Gastrocnemius medialis (tissue), 4 donors: Measurements from ENCODE around the gene DAAM1. TPM values are rescaled to one million over a fixed set of nuclear protein-coding genes. Genes with fewer than 3 reads are reported as not detected.

Source experiments
- ATAC-seq, 2 donors: fragments of 150-250 bp; one replicate each; pipeline ENCODE4 v1.9.1; 2016
- DNase-seq, 2 donors: peaks; one replicate each; pipeline ENCODE4 v3.0.0-alpha.2; 2019
- H3K27ac ChIP-seq, 4 donors: fragments of 200-600 bp; sonication (generic); 1 replicate in 1 of 4; 2 replicates in 3 of 4; pipeline ENCODE4 v1.5.1; 2016 to 2018; ENCODE audit warnings: mild to moderate bottlenecking in 2 of 4, moderate library complexity in 1 of 4
- H3K27me3 ChIP-seq, 3 donors: fragments of 200-600 bp; sonication (generic) in 2 of 3; 1 replicate in 1 of 3; 2 replicates in 2 of 3; pipeline versions ENCODE4 v1.5.1 to v1.6.0; 2016 to 2019; ENCODE audit warnings: mild to moderate bottlenecking in 1 of 3, moderate library complexity in 1 of 3
- H3K36me3 ChIP-seq, 2 donors: fragments of 200-600 bp; sonication (generic) in 1 of 2; one replicate each; pipeline ENCODE4 v1.5.1; 2017 to 2018
- H3K4me1 ChIP-seq, 2 donors: fragments of 200-600 bp; sonication (generic) in 1 of 2; one replicate each; pipeline ENCODE4 v1.5.1; 2016 to 2017; ENCODE audit warnings: mild to moderate bottlenecking in 2 of 2
- H3K4me3 ChIP-seq, 4 donors: fragments of 200-600 bp; sonication (generic) in 3 of 4; 1 replicate in 1 of 4; 2 replicates in 3 of 4; pipeline ENCODE4 v1.5.1; 2016 to 2019; ENCODE audit warnings: mild to moderate bottlenecking in 2 of 4
- H3K9me3 ChIP-seq, 3 donors: fragments of 200-600 bp; sonication (generic) in 2 of 3; 1 replicate in 1 of 3; 2 replicates in 2 of 3; pipeline ENCODE4 v1.5.1; 2016 to 2019
- POLR2A ChIP-seq, 2 donors: fragments of 450-650 bp; IDR thresholded peaks; one replicate each; pipeline ENCODE4 v1.6.1; 2017; ENCODE audit warnings: antibody characterized with exemption in 2 of 2, mild to moderate bottlenecking in 2 of 2, moderate library complexity in 2 of 2
- in situ Hi-C, 4 donors: fragments of 200-750 bp; cut with MboI; loops; one replicate each; pipeline versions ENCODE4 v1.15.0 to v1.8.0; 2017; ENCODE audit warnings: low sequenced_read_pairs in 4 of 4
- intact Hi-C: fragments of 100-400 bp; cut with DNase I; formaldehyde crosslinking; loops from one replicate; pipeline ENCODE4 v1.15.1; 2023; ENCODE audit warnings: low total_unique reads
- total RNA-seq, 4 donors: library from RNA; depleted of rRNA; stranded (reverse); fragments of >200 nt; gene quantifications; one replicate each; pipeline versions ENCODE4 v1.1.0 to v1.2.3, GENCODE V29; 2016
- TF ChIP-seq, protein P1 (sequence below), 5 experiments: fragments of 450-650 bp in 3 of 5; fragments of 200-600 bp in 2 of 5; sonication (generic) in 2 of 5; IDR thresholded peaks in 4 of 5; conservative IDR thresholded peaks in 1 of 5; 1 replicate in 4 of 5; 2 replicates in 1 of 5; pipeline ENCODE4 v1.5.1; 2016 to 2019; ENCODE audit warnings: antibody characterized with exemption in 5 of 5, mild to moderate bottlenecking in 3 of 5, moderate library complexity in 3 of 5

DAAM1 gene
- total RNA-seq, 4 donors from 2014 or later: 4.4 to 13.9 (median 6.4) TPM

DNA sequence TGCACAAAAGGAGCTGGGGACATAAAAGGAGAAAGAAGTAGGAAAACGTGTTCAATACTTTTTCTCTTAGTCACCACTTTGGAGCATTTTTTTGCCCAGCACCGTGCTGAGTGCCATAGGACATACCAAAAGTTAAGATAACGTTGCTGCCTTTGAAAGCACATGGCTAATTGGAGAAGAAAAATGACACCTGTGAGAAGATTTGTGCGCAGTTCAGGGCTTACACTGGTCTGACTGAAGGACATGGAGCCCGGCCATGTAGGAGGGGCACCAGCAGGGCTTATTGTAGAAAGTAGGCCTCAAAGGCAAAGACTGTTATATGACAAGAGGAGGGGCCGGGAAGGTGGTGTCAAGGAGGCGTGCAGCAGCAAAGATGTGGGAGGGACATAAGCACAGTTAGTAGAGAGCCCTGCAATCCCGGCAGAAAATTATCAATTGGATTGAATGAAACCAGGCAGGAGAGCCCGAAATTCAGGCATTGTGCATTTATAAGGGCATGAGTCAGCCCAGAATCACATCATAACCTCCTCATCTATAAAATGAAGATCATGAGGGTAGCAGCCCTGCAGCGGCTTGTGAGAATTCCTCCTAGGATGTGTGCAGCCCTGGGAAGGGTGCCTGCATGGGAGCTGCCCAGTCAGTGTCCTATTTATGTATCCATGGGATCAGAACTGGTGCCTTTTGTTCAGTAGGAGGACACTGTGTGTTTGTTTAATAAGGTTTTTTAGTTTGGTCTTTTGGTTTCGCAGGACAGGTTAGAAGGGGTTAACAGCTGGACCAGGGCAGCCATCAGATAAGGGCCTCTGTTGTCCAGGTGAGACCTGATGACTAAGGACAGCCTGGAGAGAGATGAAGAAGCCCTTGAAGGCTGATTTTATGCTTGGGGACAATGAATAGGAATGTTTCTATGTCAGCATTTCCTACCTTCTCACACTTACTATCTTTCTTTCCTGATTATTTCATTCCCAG, 154.3 kb downstream of the DAAM1 start:
- no peaks in the 10 kb centered on the region for H3K9me3 ChIP-seq
- no peak overlapping the region for H3K4me3 ChIP-seq
- H3K36me3 ChIP-seq: no peaks in the 10 kb centered on the region
- ATAC-seq: peak; percentile 41 to 42
- in situ Hi-C loops: no loop called here
- no peak for DNase-seq
- no peak overlapping the region for H3K27ac ChIP-seq
- no peak for TF ChIP-seq POLR2A (IDR thresholded peaks at IDR 0.05)
- TF ChIP-seq, protein P1, sequence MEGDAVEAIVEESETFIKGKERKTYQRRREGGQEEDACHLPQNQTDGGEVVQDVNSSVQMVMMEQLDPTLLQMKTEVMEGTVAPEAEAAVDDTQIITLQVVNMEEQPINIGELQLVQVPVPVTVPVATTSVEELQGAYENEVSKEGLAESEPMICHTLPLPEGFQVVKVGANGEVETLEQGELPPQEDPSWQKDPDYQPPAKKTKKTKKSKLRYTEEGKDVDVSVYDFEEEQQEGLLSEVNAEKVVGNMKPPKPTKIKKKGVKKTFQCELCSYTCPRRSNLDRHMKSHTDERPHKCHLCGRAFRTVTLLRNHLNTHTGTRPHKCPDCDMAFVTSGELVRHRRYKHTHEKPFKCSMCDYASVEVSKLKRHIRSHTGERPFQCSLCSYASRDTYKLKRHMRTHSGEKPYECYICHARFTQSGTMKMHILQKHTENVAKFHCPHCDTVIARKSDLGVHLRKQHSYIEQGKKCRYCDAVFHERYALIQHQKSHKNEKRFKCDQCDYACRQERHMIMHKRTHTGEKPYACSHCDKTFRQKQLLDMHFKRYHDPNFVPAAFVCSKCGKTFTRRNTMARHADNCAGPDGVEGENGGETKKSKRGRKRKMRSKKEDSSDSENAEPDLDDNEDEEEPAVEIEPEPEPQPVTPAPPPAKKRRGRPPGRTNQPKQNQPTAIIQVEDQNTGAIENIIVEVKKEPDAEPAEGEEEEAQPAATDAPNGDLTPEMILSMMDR (IDR thresholded peaks at IDR 0.05 in 4 of 5, conservative IDR thresholded peaks at IDR 0.05 in 1 of 5): no peak
- H3K27me3 ChIP-seq: no peaks in the 10 kb centered on the region
- intact Hi-C loops: no loop called here
- peaks cover 24 to 26% of the 10 kb centered on the region in 2 donors for H3K4me1 ChIP-seq

DNA sequence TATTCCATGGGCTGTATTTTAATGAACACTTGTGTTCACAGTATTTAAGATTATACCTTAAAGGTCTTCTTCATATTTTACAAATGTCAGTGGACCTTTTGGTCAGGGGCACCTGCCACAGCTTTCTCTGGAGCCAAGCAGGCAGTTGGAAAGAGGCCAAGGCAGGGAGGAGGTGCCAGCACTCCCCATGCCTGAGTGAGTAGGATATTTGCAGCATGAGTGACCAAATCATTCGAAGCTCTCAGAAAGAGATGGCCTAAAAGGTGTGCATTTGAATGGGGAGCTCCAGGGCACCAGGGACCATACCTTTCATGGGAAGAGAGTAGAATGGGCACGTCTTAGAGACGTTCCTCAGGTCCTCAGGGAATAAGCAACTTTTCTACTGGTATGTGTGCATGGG, 155.1 kb downstream of the DAAM1 start:
- H3K4me3 ChIP-seq: no peak overlapping the region
- intact Hi-C loops (no loop called here), in situ Hi-C loops (no loop called here)
- no peak overlapping the region for H3K27ac ChIP-seq
- H3K27me3 ChIP-seq: no peaks in the 10 kb centered on the region
- TF ChIP-seq, protein P1 (IDR thresholded peaks at IDR 0.05 in 4 of 5, conservative IDR thresholded peaks at IDR 0.05 in 1 of 5): no peak
- no peak for TF ChIP-seq POLR2A (IDR thresholded peaks at IDR 0.05)
- no peaks in the 10 kb centered on the region for H3K9me3 ChIP-seq
- ATAC-seq (no peak), DNase-seq (no peak)
- H3K36me3 ChIP-seq: no peaks in the 10 kb centered on the region
- peaks cover 22 to 23% of the 10 kb centered on the region in 2 donors for H3K4me1 ChIP-seq

DNA sequence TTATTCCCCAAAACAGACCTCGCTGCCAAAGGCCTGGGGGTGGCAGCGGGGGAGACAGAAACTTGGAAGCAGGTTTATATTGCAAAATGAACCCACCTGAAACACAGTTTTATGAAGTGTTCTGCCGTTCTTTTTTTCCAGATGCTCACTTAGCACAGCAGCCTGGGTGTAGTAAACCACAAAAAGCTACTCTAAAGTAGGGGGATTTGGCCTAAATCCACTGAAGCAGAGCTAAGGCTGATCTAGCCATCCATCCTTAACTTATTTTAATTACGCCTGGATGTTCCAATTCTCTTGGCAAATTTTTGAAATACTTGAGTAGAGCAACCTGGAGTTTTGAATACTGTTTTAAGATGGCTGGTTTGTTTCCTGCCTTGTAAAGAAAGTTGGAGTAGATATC, 155.5 kb downstream of the DAAM1 start:
- ATAC-seq: no peak
- TF ChIP-seq, protein P1 (IDR thresholded peaks at IDR 0.05 in 4 of 5, conservative IDR thresholded peaks at IDR 0.05 in 1 of 5): no peak
- TF ChIP-seq POLR2A (IDR thresholded peaks at IDR 0.05): no peak
- H3K27ac ChIP-seq: no peak overlapping the region
- no peaks in the 10 kb centered on the region for H3K27me3 ChIP-seq
- DNase-seq: no peak
- no peaks in the 10 kb centered on the region for H3K36me3 ChIP-seq
- no peaks in the 10 kb centered on the region for H3K9me3 ChIP-seq
- H3K4me1 ChIP-seq: peaks cover 22 to 23% of the 10 kb centered on the region in 2 donors
- H3K4me3 ChIP-seq: no peak overlapping the region
- in situ Hi-C loops: no loop called here
- intact Hi-C loops: no loop called here

GRCh38 chr14:59344691-59345455, 156.4 kb downstream of the DAAM1 start:
- Histone ChIP-seq H3K27me3 (no peaks in the 10 kb centered on the region), H3K36me3 (no peaks in the 10 kb centered on the region), H3K4me1 (peaks cover 22 to 23% of the 10 kb centered on the region in 2 donors), H3K9me3 (no peaks in the 10 kb centered on the region), H3K27ac (no peak overlapping the region), H3K4me3 (no peak overlapping the region)
- intact Hi-C loops: no loop called here
- no peak for ATAC-seq
- in situ Hi-C loops: no loop called here
- no peak for DNase-seq
- TF ChIP-seq, protein P1 (IDR thresholded peaks at IDR 0.05 in 4 of 5, conservative IDR thresholded peaks at IDR 0.05 in 1 of 5): no peak
- no peak for TF ChIP-seq POLR2A (IDR thresholded peaks at IDR 0.05)
